Thyroid gland (tissue), 4 donors: Measurements from ENCODE around the gene SLC29A3.

Source experiments
- CTCF ChIP-seq, 6 experiments: fragments of 200-600 bp in 3 of 6; fragments of 450-650 bp in 3 of 6; sonication (generic) in 3 of 6; IDR thresholded peaks; one replicate each; pipeline ENCODE4 v1.5.1; 2016 to 2019; ENCODE audit warnings: antibody characterized with exemption in 6 of 6, mild to moderate bottlenecking in 2 of 6, inconsistent platforms in 1 of 6, moderate library complexity in 1 of 6
- POLR2A ChIP-seq, 2 donors: fragments of 450-650 bp; IDR thresholded peaks; one replicate each; pipeline ENCODE4 v1.6.1; 2017; ENCODE audit warnings: antibody characterized with exemption in 2 of 2, mild to moderate bottlenecking in 2 of 2, moderate library complexity in 1 of 2

DNA sequence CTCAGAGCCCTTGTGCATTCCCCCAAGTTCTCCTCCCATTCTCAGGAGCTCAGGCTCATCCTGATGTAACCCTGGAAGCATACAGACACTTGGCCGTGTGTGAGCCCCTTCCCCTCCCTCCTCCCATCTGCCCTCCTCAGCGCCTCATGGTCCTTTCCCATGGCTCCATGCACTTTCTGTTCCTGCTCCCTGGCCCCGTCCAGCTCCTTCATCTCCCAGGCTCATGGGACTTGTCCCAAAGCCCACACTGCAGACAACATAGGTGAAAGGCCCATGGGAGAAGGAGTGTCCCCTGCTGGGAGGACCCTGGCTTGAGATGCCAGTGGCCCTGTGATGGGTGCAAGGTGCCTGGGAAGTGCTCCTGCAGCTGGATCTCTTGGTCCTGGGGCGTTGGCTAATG, 24.2 kb upstream of the SLC29A3 start:
- TF ChIP-seq CTCF (IDR thresholded peaks at IDR 0.05): no peak
- no peak for TF ChIP-seq POLR2A (IDR thresholded peaks at IDR 0.05)
